Pulmonary artery endothelial cell (primary cell): ENCODE results near the gene EPHA4. TPM values are rescaled to one million over a fixed set of nuclear protein-coding genes. Genes with fewer than 3 reads are reported as not detected.

ENCODE experiments used
- DNase-seq: peaks from one replicate; pipeline ENCODE4 v3.0.0-alpha.2; 2011; ENCODE audit warnings: low read depth, low spot score
- total RNA-seq: library from RNA; depleted of rRNA; stranded (reverse); fragments of >200 nt; gene quantifications from 2 replicates; pipeline ENCODE4 v1.2.3, GENCODE V29; 2014

EPHA4 gene
- total RNA-seq, 1 donor from 2014 or later, result 33.4 TPM

DNA sequence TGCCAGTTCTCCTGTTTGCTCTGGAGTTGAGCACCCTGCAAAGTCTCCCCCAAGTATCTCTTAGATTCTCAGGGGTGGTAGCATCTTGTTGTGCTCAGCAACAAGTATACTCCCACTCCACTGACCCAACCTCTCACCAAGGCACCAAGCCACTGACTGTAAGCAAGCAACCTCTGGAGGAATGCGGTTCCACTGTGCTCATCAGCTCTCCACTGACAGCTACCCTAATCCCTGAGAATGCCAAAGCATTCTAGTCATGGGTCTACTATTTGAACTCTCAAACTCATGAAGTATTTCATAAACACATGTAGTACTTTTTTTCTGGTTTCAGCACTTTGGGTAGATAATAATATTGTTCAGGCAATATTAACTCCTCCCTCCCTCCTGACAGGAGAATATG is 170.0 kb downstream of the EPHA4 start:
- DNase-seq, result no peak

DNA sequence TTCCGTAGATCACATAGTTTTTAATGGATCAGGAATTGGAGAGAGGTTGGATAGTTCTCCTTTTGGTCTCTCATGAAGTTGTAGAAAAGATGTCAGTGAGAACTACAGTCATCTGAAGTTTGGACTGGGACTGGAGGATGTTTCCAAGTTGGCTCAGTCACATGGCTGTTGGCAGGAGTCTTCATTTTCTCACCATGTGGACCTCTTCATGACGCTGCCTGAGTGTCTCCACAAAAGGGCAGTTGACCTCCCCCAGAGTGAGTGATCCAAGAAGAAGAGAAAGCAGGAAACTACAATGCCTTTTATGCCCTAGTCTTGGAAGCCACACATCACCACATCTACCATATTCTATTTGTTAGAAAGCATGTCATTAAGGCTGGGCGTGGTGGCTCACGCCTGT is 171.7 kb downstream of the EPHA4 start:
- no peak for DNase-seq

DNA sequence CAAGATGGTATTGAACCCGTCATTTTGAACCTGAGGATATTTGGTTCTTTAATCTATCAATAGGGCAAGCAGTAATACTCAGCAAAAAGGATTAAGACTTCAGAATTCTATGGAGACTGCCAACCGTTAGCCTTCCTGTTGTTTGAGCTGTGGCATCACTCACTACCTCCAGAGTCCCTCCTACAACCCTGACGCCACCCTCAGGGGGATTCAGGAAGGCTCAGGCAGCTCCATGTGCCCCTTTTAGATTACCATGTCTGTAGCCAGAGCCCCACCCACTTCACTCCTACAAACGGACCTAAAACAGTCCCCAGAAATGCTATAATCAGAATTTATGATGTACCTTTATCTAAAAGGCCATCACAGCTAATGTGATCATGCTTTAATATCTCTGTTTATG is 172.9 kb downstream of the EPHA4 start:
- no peak for DNase-seq

DNA sequence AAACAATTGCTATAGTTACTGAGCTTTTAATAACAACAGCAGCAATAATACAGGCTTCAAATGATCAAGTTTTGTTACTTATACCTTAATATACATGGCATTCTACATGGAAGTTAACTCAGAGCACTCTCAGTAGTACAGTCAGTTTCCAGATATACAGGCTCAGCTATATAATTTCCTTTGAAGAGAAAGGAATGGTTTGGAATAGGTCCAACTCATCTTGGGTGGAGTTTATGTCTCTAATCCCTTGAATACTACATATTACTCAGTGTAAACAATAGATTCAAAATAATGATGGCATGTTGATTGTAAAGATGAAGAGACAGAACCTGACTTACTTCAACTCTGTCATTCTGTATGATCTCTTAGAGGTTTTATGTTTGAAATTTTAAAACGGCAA is 174.9 kb downstream of the EPHA4 start:
- DNase-seq, result no peak

DNA sequence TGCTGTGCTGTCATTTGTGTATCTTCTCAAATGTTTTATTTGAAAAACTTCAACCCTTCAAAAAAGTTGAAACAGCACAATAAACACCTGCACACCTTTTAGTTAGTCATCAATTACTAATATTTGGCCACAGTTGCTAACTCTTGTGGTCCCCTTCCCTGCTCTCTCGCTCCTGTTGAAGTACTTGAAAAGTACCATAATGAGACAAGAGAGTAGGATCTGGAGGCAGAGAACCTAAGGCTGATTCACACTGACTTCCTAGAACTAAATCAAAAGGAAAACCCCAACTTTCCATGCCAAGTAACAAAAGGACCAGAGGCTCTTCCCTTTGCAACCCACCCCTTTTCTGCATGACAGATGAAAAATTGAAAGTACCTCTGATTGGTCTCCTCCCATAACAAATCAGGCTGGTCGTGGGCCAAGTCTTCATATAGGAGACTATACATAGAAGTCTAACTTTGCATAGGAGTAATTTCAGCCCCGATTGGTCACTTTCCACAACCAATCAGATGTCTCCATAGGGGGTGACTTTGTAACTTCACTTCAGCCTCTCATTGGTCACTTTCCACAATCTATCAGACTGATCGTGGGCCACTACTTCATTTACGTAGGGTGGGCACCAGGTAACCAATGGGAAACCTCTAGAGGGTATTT is 179.7 kb downstream of the EPHA4 start:
- DNase-seq, result no peak

DNA sequence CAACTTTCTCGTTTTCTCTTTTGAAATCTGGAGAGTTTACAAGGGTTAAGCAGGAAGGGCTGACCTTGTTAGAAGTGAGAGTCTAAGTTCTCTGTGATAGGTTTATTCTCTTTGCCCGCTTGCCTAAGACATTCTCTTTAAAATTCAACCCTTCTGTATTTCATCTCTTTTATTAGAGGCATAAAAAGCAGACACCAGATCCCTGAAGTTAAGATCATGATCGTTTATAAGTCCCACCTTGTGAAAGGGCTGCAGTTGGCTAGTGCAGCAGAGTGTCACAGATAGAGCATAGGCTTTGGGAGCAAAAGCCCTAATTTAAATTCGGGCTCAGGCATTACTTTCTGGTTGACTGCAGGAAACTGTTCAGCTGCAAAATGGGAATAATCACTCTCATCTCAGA is 181.2 kb downstream of the EPHA4 start:
- no peak for DNase-seq

DNA sequence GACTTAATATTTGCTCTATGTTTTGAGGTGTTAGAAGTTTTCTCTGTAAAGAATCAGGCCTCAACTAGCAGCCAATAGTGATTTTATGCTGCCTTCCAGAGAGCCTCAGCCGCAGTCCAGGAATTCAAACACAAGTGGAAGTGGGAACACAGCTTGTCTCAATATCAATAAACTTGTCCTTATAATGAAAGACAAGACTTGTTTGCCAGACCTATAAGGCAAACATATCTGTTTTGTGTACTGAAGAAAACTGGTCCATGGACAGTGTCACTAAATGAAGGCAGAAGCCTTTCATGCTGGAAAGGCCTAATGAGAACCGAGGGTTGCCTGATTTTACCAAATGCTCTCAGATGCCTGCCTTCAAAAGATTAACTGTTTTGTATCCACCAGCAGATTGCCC is 182.2 kb downstream of the EPHA4 start:
- DNase-seq, result no peak

DNA sequence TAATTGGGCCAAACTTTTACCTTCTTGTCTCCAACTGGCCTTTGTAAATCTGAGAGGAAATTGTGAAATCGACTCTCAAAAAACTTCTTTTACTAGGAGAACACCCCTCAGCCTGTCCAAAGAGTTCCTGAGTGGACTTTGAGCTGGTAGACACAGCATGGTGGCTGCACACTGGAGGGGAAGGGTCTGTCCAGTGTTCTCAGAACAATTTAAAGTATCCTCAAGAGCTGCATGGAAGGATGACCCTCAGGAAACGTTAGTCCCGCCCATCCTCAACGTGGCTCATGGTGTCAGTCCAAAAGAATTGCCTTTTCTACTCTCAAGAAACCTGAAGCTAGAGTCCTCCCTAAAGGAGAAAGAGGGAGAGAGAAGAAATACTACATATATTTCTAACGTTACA is 182.7 kb downstream of the EPHA4 start:
- no peak for DNase-seq

DNA sequence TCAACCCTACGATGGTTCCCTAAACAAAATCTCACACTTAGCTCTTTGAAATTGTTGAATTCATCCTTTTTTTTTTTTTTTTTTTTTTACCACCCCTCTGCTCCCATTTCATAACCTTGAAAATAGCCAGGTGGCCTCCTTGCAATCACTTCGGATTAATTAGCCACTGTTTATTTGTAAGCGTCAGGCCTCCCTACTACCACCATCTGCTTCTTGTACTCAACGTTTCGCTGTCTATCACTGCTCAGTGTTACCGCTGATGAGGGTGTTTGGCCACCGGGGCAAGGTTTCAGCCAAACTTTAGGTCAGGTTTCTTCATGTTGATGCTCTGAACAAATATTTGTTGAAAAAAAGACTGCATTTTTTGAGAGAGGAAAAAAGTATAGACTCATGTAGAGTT is 183.2 kb downstream of the EPHA4 start:
- DNase-seq, result no peak

DNA sequence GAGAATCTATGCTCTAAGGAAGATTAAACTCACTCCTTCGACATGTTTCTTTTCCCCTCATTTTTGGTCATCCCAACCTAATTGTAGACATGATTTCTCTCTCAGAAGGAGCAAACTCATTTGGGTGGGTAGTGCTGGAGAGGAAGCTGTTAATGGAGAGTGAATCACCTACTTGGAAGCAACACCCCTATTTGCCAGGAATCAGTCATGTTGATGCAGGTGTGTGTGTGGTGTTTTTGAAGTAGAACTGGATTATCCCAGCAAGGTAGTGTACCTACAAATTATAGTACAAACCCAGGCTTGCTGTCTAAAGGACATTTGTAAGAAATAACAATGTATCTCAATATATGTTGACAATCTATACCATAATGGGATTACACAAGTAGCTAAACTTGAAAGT is 186.4 kb downstream of the EPHA4 start:
- no peak for DNase-seq

DNA sequence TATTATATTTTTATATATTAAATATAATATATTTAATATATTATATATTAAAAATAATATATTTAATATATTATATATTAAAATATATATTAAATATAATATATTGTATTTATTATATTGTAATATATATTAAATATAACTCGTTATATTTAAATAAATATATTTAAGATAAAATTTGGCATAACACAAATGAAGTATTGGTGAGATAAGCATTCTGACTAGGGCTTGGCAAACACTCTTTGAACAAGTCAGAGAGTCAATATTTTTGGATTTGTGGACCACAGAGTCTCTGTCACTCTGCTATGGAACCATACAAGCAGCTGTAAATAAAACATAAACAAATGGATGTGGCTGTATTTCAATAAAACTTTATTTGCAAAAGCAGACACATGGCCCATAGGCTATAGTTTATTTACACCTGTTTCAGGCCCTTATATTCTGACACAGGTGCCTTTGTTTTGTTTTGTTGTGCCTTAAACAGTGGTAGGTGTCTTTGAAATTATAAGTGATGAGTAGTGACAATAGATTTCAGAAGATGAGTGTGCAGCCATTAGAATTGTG is 190.1 kb downstream of the EPHA4 start:
- no peak for DNase-seq

DNA sequence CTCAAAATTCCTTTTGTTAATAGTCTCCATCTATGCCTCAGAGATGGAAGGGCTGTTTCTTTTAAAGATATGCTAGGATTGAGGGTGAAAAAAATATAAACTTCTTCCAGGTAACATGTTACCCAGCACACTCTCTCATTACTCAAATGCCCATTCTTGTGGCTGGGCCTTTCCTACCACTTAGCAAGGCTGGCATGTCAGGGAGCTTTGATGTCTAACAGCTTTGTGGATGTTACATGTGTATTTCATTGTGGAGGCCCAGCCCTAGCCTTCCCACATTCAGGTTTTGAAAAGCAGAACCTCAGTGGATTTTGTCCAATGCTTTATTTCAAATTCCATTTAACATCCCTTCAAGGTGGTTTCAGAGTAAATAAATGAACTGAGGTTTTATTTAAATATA is 191.4 kb downstream of the EPHA4 start:
- no peak for DNase-seq

DNA sequence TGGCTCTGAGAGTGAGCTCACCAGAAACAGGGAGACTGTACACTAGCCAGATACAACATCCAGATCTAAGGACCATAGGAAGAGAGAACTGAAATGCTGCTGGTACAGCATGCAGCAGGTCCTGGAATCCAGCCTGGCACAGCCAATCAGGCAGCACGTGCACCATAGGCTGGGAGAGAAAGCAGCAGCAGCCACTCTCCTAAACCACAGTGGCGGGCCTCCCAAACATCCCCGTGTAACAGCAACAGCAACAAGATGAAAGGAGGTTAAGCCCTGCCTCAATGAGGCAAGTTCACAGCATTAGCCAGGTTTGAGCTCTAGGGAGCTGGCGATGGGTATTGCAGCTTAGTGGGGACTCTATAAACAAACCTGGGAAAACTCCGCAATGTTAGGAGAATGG is 192.0 kb downstream of the EPHA4 start:
- DNase-seq, result no peak

DNA sequence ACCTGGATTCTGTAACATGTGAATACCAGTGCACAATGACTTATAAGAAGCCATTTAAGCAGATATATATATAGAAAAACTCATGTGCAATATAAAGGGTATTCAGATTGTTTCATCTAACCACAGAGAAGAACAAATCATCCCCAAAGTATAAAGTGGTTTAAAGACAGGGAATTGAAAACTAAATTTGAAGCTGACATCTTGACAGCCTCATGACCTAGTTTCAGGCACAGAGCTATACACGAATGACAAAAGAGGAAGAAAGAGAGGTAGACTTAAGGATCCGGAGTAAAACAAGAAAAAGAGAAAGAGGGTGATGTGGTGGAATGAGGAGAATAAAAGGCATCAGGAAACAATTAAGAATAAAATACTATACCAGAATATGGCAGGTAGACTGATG is 194.5 kb downstream of the EPHA4 start:
- DNase-seq, result no peak

DNA sequence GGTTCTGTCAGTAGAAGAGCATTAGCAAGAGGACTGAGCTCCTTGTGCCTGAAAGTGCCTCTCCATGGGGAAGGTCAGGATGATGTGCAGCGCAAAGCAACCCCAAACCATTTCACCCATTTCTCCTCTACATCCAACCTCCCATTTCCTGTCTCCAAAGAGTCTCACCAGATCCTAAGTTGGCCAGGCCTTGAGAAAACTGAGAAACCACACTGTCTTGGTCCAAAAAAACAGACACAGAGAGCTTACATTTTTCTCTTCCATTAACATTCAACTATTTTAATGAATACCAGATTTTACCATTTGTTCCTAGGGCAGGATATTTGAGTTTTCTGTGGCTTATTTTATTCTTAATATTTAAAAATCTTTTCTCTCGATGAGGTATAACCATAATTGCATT is 195.0 kb downstream of the EPHA4 start:
- no peak for DNase-seq

DNA sequence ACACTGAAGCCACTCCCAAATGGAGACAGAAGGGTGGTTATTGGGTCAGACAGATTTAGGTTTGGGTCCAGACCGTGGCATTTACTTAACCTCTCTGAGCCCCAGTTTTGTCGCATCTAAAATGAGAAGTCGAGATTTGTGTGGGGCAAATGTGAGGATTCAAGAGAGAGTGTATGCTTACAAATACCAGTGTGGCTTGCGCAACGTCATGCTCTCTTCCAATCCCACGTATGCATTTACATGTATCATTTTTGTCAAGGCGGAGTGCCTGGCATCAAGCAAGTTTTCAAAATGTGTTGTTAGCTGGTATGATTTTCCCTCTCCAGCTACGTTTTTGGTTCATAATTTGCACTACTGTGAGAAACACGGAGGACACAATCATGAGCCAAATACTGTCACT is 197.9 kb downstream of the EPHA4 start:
- DNase-seq, result no peak

DNA sequence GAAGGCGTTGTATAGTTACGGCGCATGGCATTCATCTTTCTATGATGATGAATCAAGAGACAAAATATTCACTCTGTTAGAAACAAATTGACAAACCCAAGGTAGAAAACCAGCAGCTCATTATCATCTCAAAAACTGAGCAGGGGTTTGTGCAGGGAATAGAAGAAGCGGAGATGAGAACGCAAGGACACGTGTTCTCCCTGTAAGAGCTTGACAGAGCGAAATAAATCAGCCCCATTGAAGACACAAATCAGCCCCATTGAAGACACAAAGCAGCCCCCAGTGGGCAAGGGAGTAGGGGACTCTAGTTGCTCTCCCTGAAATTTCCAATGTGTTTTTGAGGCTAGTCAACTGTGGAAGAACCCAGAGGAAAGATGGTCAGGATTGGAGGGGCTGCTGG is 199.2 kb downstream of the EPHA4 start:
- no peak for DNase-seq

DNA sequence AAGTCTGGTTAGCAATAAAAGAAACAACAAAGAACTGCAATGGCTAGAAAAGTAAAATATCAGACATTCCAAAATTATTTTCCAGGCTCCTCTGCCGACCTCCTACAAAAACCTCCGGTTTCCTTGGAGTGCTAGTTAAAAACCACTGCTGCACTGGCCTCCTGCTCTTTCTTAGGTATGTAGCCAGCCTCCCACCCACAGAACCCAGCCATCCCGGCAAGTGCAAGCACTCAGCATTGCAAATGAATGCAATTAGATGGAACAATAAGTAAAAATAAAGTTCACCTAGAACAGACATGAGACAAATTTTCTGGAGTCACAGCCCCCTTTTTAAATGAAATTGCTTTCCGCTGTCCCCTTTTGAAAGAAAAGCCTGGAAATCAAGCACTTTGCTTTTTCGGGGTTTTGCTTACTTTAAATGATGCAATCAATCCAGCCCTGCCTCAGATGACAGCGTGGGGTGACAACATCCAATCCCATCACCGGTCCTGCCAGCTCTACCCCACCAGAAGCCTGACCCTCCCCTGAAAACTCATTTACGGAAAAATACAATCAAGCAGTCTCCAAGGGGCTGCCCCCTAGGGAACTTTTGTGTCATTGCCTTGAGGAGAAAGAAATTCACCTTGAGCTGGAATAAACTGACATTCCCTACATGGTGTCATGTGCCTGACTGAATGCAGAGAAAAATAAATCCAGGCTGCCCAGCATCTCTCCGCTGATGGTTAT is 199.8 kb downstream of the EPHA4 start:
- no peak for DNase-seq

DNA sequence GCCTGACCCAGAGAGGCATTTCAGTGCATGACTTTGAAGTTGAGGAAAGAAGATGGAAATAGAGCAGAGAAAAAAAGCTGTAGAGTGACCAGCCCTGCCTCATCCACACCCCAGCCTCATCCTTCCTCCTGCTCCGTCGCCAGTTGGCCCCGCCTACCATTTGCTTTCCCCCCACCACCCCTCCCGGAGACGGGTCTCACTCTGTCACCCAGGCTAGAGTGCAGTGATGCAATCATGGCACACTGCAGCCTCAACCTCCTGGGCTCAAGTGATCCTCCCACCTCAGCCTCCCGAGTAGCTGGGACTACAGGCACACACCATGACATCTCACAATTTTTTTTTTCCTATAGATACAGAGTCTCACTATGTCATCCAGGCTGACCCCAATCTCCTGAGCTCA is 200.8 kb downstream of the EPHA4 start:
- DNase-seq, result no peak

DNA sequence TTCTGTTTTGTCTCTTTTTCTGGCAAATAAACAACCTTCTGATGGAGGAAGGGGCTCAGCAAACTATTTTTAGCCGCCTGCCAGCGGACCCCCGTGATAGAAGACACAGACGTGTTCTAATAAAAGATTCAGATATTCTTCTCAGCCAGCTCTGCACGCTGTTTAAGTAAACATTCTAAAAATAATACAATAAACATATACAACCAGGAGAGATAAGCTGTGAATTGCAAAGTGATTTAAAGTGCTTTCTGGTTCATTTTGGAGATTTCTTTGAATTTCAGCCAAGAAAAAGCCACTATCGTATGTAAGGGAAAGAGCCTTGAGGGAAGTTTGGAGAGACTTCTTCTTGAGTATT is 201.3 kb downstream of the EPHA4 start:
- DNase-seq, result no peak

DNA sequence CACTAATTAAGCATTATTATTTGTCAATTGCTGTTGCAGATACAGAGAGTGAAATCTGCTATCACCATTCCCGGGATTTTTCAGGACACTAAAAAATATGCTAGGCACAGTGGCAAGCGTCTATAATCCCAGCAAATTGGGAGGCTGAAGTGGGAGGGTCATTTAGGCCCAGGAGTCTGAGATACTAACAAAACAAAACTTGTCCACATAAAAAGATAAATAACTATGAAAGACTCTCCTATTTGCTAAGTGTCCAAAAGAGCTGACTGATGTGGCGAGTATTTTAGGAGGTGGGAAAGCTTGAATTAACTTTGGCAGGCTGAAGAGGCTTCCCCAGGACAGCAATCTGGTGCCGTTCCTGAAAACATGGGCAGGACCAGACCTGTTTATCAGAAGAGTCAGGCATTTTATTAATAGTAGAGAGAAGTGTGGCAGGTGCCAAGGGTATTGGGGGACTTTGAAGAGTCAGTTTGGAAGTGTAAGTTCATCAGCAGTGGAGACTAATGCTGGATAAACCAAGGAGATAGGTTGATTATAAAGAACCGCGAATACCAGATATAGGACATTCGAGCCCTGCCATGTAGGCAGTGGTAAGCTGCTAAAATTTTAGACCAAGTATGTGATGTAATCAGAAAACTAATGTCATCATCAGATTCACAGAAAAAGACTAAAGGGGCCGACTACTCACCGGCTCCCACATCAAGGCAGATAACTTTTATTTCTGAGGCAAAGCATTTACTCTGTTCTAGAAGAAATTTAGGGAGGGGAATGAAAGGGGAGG is 201.8 kb downstream of the EPHA4 start:
- no peak for DNase-seq
